Coronary artery (tissue), 2 donors: Measurements from ENCODE around the gene LRTM2.

ENCODE experiments used
- DNase-seq: peaks from one replicate; pipeline ENCODE4 v3.0.0-alpha.2; 2017; ENCODE audit warnings: low spot score
- H3K27ac ChIP-seq, 2 donors: fragments of 200-600 bp; sonication (generic); one replicate each; pipeline ENCODE4 v1.5.1; 2016 to 2019
- H3K4me3 ChIP-seq: fragments of 200-600 bp; sonication (generic); 2 replicates; pipeline ENCODE4 v1.5.1; 2016; ENCODE audit warnings: mild to moderate bottlenecking, moderate library complexity
- CTCF ChIP-seq: fragments of 200-600 bp; sonication (generic); IDR thresholded peaks from one replicate; pipeline ENCODE4 v1.5.1; 2019; ENCODE audit warnings: antibody characterized with exemption

The LRTM2 gene

GRCh38 chr12:1832801-1833595 is 12.6 kb downstream of the LRTM2 start:
- Histone ChIP-seq H3K27ac (no peak overlapping the region), H3K4me3 (no peak overlapping the region)
- no peak for DNase-seq
- TF ChIP-seq CTCF, result no peak

DNA sequence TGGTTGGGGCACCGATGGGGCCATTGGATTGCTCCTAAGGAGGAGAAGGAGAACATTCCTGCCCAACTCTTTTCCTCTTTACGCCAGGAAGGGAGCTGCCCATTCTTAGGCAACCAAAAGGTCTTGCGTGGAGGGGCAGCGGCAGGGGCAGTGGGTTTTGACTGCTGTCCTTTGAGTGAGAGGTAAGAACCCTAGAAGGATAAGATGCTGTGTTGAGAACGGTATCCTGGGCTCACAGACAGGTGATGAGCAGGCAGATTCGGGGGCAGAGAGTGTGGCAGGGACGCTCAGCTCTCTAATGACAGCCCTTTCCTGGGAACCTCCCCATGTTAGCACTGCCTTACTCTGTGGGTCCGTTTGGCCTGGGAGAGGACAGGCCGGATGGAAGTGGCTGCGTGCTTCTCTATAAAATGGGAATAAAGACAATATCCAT is 13.2 kb downstream of the LRTM2 start:
- Histone ChIP-seq H3K27ac (no peak overlapping the region), H3K4me3 (no peak overlapping the region)
- no peak for DNase-seq
- no peak for TF ChIP-seq CTCF

DNA sequence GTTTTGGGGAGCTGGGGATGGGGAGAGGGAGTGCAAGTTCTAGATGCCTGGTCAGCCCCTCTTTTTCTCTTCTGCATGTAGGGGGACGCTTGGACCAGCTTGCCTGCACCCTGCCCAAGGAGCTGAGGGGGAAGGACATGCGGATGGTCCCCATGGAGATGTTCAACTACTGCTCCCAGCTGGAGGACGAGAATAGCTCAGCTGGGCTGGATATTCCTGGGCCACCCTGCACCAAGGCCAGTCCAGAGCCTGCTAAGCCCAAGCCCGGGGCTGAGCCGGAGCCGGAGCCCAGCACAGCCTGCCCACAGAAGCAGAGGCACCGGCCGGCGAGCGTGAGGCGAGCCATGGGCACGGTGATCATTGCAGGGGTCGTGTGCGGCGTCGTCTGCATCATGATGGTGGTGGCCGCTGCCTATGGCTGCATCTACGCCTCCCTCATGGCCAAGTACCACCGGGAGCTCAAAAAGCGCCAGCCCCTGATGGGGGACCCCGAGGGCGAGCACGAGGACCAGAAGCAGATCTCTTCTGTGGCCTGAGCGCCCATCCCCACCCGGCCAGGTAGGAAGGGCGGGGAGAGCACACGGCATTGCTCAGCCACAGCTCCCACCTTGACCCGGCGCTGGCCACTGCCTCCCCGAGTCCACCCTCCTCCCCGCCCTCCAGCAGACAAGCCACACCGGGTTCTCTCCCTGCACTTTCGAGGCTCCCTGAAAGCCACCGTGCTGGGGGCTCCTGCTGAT is 14.0 kb downstream of the LRTM2 start:
- DNase-seq, result no peak
- no peak for TF ChIP-seq CTCF
- H3K4me3 ChIP-seq, result no peak overlapping the region
- no peak overlapping the region for H3K27ac ChIP-seq

GRCh38 chr12:1835211-1836131 is 15.1 kb downstream of the LRTM2 start:
- H3K27ac ChIP-seq, result no peak overlapping the region
- no peak for DNase-seq
- no peak overlapping the region for H3K4me3 ChIP-seq
- TF ChIP-seq CTCF, result no peak

DNA sequence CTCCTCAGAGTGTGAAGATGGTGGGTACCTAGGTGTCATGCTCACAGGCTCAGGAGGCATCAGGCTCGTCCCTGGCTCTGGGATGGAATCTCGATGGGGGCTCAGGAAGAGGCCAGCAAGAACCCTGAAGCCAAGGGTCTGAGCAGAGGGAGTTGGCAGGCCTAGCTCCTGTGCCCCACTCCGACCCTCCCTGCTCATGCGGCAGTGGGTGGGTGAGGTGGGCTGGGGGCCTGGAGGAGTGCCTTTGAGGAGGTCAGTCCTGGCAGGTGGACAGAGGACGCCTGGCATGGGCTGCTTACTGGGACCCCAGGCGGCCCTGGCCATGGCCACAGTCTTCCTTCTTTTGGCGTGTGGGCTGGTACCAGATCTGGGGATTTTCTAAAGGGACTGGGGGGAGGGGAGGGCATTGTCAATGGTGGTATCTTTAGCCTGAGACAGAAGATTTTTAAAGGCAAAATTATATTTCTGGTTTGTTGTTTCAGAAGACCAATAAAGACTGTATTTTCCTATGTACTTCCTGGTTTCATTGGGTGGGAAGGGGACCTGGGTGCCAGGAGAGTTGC is 16.0 kb downstream of the LRTM2 start:
- TF ChIP-seq CTCF, result no peak
- no peak for DNase-seq
- H3K27ac ChIP-seq, result no peak overlapping the region
- H3K4me3 ChIP-seq, result no peak overlapping the region

- DNase-seq, result no peak
- TF ChIP-seq CTCF, result no peak
- Histone ChIP-seq H3K27ac (no peak overlapping the region), H3K4me3 (no peak overlapping the region)
These were observed 16.6 kb downstream of the LRTM2 start for GRCh38 chr12:1836854-1837421.
